ENCODE data around the gene RAD51B.

DNA sequence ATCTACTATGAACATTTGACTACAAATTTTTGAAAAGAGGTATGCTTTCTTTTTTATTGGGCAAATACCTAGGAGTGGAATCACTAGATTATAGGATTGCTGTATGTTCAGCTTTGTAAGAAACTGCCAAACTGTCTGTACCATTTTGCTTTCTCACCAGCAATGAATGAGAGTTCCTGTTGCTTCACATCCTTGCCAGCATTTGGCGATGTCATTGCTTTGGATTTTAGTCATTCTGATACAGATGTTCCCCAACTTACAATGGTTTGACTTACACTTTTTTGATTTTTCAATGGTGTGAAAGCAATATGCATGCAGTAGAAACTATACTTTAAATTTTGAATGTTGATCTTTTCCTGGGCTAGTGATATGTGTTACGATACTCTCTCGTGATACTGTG lies 328.7 kb downstream of the RAD51B start:
- no peak for TF ChIP-seq POLR2A (IDR thresholded peaks at IDR 0.05)
- TF ChIP-seq, protein P1, sequence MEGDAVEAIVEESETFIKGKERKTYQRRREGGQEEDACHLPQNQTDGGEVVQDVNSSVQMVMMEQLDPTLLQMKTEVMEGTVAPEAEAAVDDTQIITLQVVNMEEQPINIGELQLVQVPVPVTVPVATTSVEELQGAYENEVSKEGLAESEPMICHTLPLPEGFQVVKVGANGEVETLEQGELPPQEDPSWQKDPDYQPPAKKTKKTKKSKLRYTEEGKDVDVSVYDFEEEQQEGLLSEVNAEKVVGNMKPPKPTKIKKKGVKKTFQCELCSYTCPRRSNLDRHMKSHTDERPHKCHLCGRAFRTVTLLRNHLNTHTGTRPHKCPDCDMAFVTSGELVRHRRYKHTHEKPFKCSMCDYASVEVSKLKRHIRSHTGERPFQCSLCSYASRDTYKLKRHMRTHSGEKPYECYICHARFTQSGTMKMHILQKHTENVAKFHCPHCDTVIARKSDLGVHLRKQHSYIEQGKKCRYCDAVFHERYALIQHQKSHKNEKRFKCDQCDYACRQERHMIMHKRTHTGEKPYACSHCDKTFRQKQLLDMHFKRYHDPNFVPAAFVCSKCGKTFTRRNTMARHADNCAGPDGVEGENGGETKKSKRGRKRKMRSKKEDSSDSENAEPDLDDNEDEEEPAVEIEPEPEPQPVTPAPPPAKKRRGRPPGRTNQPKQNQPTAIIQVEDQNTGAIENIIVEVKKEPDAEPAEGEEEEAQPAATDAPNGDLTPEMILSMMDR (IDR thresholded peaks at IDR 0.05) = no peak
